GM21825 (cell line): ENCODE data around the gene ADK.
A peak's percentile ranks its signal among the peaks of the same experiment; 100 is the strongest.
"Not testable (repeated sequence)": the region's sequence is repeated elsewhere in the genome, so short reads cannot be mapped to it uniquely, and the experiment has no call there.

Experiments
- ATAC-seq: cut with Tn5 transposase; IDR thresholded peaks from one replicate; pipeline ENCODE4 v1.9.1; 2021; ENCODE audit warnings: mild to moderate bottlenecking, moderate library complexity; ENCODE audit not compliant: unreplicated experiment

ADK gene

GRCh38 chr10:74150990-74151878, at the start of gene ADK:
ADK (plus strand) TSS chr10:74151221; CDS start chr10:74151279, 58 bp downstream.
- peak; percentile 77 for ATAC-seq

GRCh38 chr10:74103560-74104258, 47.3 kb upstream of the ADK start:
- ATAC-seq, result no peak

GRCh38 chr10:74104480-74104879, 46.5 kb upstream of the ADK start:
- no peak for ATAC-seq

- ATAC-seq, result no peak
These were observed 46.0 kb upstream of the ADK start for GRCh38 chr10:74104996-74105395.

GRCh38 chr10:74107391-74107790, 43.6 kb upstream of the ADK start:
- no peak for ATAC-seq

GRCh38 chr10:74109452-74109851, 41.6 kb upstream of the ADK start:
- ATAC-seq, result no peak

GRCh38 chr10:74110120-74110519, 40.9 kb upstream of the ADK start:
- ATAC-seq, result no peak

GRCh38 chr10:74111799-74112198, 39.2 kb upstream of the ADK start:
- no peak for ATAC-seq

GRCh38 chr10:74113546-74113945, 37.5 kb upstream of the ADK start:
- no peak for ATAC-seq

- no peak for ATAC-seq
These were observed 37.0 kb upstream of the ADK start for GRCh38 chr10:74114041-74114448.

GRCh38 chr10:74117738-74118137, 33.3 kb upstream of the ADK start:
- ATAC-seq, result peak; percentile 48

- no peak for ATAC-seq
These were observed 32.2 kb upstream of the ADK start for GRCh38 chr10:74118804-74119203.

- no peak for ATAC-seq
These were observed 30.1 kb upstream of the ADK start for GRCh38 chr10:74120911-74121310.

GRCh38 chr10:74121368-74121767, 29.7 kb upstream of the ADK start:
- ATAC-seq, result no peak

- no peak for ATAC-seq
These were observed 29.0 kb upstream of the ADK start for GRCh38 chr10:74122060-74122459.

GRCh38 chr10:74123081-74123480, 27.9 kb upstream of the ADK start:
- no peak for ATAC-seq

GRCh38 chr10:74133923-74134820, 16.8 kb upstream of the ADK start:
- no peak for ATAC-seq

- no peak for ATAC-seq
These were observed 15.6 kb upstream of the ADK start for GRCh38 chr10:74135452-74135851.

- no peak for ATAC-seq
These were observed 13.0 kb upstream of the ADK start for GRCh38 chr10:74137992-74138391.

GRCh38 chr10:74138596-74138995, 12.4 kb upstream of the ADK start:
- not testable (repeated sequence) for ATAC-seq

GRCh38 chr10:74139981-74140380, 11.0 kb upstream of the ADK start:
- ATAC-seq, result no peak
